ENCODE results near the gene SLC41A2. TPM values are rescaled to one million over a fixed set of nuclear protein-coding genes. Genes with fewer than 3 reads are reported as not detected.
A peak's percentile ranks its signal among the peaks of the same experiment; 100 is the strongest.

Gene SLC41A2
- total RNA-seq, 6 experiments from 2014 or later = 64.1 to 115 (median 99.2) TPM

GRCh38 chr12:104963757-104964156 is 5.7 kb upstream of the SLC41A2 start:
- H3K4me1 ChIP-seq = peaks cover 0 to 10% (median 4%) of the 10 kb centered on the region in 4 donors
- no peak overlapping the region for H3K4me3 ChIP-seq
- H3K9me3 ChIP-seq = no peaks in the 10 kb centered on the region
- intact Hi-C loops (cut with DNase I) = no loop called here
- no peaks in the 10 kb centered on the region for H3K27me3 ChIP-seq
- TF ChIP-seq POLR2A (IDR thresholded peaks at IDR 0.05) = no peak
- TF ChIP-seq CTCF (IDR thresholded peaks at IDR 0.05) = no peak
- WGBS (ENCODE audit: insufficient coverage, low coverage, low lambda C conversion rate, missing lambda C conversion rate) = 49% methylated on average over 5 of the region's 6 CpGs
- no peaks in the 10 kb centered on the region for H3K36me3 ChIP-seq
- no peak for ATAC-seq
- H3K27ac ChIP-seq = no peak overlapping the region
- DNase-seq = no peak

DNA sequence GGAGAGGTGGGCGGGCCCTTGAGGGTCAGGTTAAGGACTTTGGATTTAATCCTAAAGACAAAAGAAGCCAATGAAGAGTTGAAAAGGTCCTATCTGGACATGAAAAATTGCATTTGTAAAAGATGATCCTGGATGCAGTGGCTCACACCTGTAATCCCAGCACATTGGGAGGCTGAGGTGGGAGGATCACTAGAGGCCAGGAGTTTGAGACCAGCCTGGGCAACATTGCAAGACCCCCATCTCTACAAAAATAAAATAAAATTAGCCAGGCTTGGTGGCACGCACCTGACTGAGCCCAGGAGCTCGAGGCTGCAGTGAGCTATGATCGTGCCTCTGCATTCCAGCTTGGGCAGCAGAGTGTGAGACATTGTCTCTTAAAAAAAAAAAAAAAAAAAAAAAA is 2.4 kb upstream of the SLC41A2 start:
- TF ChIP-seq POLR2A (IDR thresholded peaks at IDR 0.05) (no peak), CTCF (IDR thresholded peaks at IDR 0.05) (no peak)
- Histone ChIP-seq H3K27me3 (no peaks in the 10 kb centered on the region), H3K9me3 (no peaks in the 10 kb centered on the region), H3K4me1 (peaks cover 0 to 21% (median 7%) of the 10 kb centered on the region in 4 donors), H3K36me3 (no peaks in the 10 kb centered on the region), H3K27ac (no peak overlapping the region), H3K4me3 (no peak overlapping the region)
- DNase-seq (no peak), ATAC-seq (no peak)
- intact Hi-C loops (cut with DNase I) = no loop called here
- WGBS (ENCODE audit: insufficient coverage, low coverage, low lambda C conversion rate, missing lambda C conversion rate) = 100% methylated on average over 1 of the region's 4 CpGs

DNA sequence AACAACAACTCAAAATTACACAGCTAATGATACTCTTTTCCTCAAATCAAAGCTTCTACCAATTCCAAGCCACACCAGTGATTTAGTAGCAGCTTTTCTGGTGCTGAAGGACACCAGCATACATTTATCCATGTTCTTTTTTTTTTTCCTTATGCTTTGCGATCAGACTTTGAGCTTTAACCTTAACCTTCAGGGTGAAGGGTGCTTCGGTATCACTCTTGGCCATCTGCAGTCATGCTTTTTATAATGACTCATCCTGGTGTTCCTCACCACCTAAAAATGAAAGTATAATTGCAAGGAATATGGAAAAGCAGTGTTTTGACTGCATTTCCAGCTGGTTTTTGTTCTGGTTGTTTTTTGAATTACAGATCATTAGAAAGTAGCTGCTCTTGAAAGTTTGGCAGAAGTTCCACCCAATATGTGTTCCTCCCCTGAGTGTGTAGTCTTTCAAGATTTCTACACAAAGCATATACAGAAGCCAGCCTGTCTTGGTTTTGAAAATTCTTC is 1.3 kb upstream of the SLC41A2 start:
- Histone ChIP-seq H3K9me3 (no peaks in the 10 kb centered on the region), H3K27me3 (no peaks in the 10 kb centered on the region), H3K36me3 (no peaks in the 10 kb centered on the region), H3K4me1 (peaks cover 0 to 21% (median 7%) of the 10 kb centered on the region in 4 donors), H3K27ac (peak overlapping the region; percentile 87 to 93 (median 91)), H3K4me3 (peak overlapping the region in 2 of 3 donors; percentile 75 to 80)
- WGBS (ENCODE audit: insufficient coverage, low coverage, low lambda C conversion rate, missing lambda C conversion rate) = 20% methylated on average over 2 of the region's 2 CpGs
- intact Hi-C loops (cut with DNase I) = no loop called here
- TF ChIP-seq POLR2A (IDR thresholded peaks at IDR 0.05) = no peak
- TF ChIP-seq CTCF (IDR thresholded peaks at IDR 0.05) = no peak
- DNase-seq (no peak), ATAC-seq (peak; percentile 7 to 42 (median 28))

GRCh38 chr12:104958805-104959334 is 780 bp upstream of the SLC41A2 start:
- intact Hi-C loops (cut with DNase I) = no loop called here
- peak; percentile 2 to 22 (median 12) for ATAC-seq
- DNase-seq = peak in 1 of 3 donors; percentile 62
- 8% methylated on average over 12 of the region's 14 CpGs for WGBS (ENCODE audit: insufficient coverage, low coverage, low lambda C conversion rate, missing lambda C conversion rate)
- Histone ChIP-seq H3K4me3 (peak overlapping the region; percentile 75 to 83 (median 80)), H3K27ac (peak overlapping the region; percentile 87 to 93 (median 91)), H3K4me1 (peaks cover 0 to 25% (median 7%) of the 10 kb centered on the region in 4 donors), H3K27me3 (no peaks in the 10 kb centered on the region), H3K36me3 (no peaks in the 10 kb centered on the region), H3K9me3 (no peaks in the 10 kb centered on the region)
- TF ChIP-seq POLR2A (IDR thresholded peaks at IDR 0.05) = no peak
- TF ChIP-seq CTCF (IDR thresholded peaks at IDR 0.05) = peak in 1 of 4 donors; percentile 28
